Mesothelial cell of epicardium (in vitro differentiated cells): ENCODE data around the gene NR3C2. TPM values are rescaled to one million over a fixed set of nuclear protein-coding genes. Genes with fewer than 3 reads are reported as not detected.
"Not testable (repeated sequence)": the region's sequence is repeated elsewhere in the genome, so short reads cannot be mapped to it uniquely, and the experiment has no call there.

Source experiments
- DNase-seq, 2 experiments: peaks; one replicate each; pipeline ENCODE4 v3.0.0; 2021; ENCODE audit warnings: low spot score in 2 of 2; ENCODE audit not compliant: unreplicated experiment in 2 of 2
- H3K27ac Mint-ChIP-seq: 2 replicates; pipeline ENCODE4 v1.8.0; 2021; ENCODE audit warnings: mixed read lengths
- H3K27me3 Mint-ChIP-seq: 2 replicates; pipeline ENCODE4 v1.8.0; 2021; ENCODE audit warnings: low read depth, mixed read lengths
- H3K36me3 Mint-ChIP-seq: 2 replicates; pipeline ENCODE4 v1.8.0; 2021; ENCODE audit warnings: mixed read lengths
- H3K4me1 Mint-ChIP-seq: 2 replicates; pipeline ENCODE4 v1.8.0; 2021; ENCODE audit warnings: mixed read lengths
- H3K4me3 Mint-ChIP-seq: 2 replicates; pipeline ENCODE4 v1.8.0; 2021; ENCODE audit warnings: mild to moderate bottlenecking, moderate library complexity, mixed read lengths
- H3K9me3 Mint-ChIP-seq: 2 replicates; pipeline ENCODE4 v1.8.0; 2021; ENCODE audit warnings: mixed read lengths
- total RNA-seq: library from RNA; stranded (reverse); gene quantifications from 3 replicates; pipeline ENCODE4 v1.2.1, GENCODE V29; 2021
- TF ChIP-seq, protein P1 (sequence below): fragments of 200-600 bp; sonication (generic); IDR thresholded peaks from one replicate; pipeline ENCODE4 v1.5.0; 2021; ENCODE audit warnings: antibody characterized with exemption; ENCODE audit not compliant: unreplicated experiment

The NR3C2 gene
- total RNA-seq, 1 donor from 2014 or later, result 5.2 TPM

DNA sequence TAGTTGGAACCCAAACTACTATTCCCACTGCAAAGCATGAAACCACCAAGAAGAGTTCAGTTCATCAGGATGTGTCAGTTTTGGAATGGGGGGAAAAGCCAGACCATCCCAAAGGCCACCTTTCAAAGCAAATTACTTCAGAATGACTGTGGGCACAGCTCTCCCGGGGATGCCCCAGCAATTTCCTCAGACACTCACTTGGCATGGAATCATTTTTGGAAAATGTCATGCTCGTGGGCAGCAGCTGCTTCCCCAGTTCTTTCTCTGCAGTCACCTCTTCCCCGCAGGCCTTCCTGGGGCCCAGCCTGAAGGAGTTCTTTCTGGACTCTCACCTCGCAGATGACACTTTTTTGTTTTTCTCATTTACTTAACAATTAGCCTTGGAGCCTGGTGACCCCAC lies 350.3 kb downstream of the NR3C2 start:
- H3K36me3 Mint-ChIP-seq, result peaks cover 1% of the 10 kb centered on the region
- H3K4me1 Mint-ChIP-seq, result no peaks in the 10 kb centered on the region
- DNase-seq, result no peak
- H3K9me3 Mint-ChIP-seq, result peaks cover 13% of the 10 kb centered on the region
- no peaks in the 10 kb centered on the region for H3K27me3 Mint-ChIP-seq
- H3K27ac Mint-ChIP-seq, result no peak overlapping the region
- TF ChIP-seq, protein P1, sequence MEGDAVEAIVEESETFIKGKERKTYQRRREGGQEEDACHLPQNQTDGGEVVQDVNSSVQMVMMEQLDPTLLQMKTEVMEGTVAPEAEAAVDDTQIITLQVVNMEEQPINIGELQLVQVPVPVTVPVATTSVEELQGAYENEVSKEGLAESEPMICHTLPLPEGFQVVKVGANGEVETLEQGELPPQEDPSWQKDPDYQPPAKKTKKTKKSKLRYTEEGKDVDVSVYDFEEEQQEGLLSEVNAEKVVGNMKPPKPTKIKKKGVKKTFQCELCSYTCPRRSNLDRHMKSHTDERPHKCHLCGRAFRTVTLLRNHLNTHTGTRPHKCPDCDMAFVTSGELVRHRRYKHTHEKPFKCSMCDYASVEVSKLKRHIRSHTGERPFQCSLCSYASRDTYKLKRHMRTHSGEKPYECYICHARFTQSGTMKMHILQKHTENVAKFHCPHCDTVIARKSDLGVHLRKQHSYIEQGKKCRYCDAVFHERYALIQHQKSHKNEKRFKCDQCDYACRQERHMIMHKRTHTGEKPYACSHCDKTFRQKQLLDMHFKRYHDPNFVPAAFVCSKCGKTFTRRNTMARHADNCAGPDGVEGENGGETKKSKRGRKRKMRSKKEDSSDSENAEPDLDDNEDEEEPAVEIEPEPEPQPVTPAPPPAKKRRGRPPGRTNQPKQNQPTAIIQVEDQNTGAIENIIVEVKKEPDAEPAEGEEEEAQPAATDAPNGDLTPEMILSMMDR, result no peak
- H3K4me3 Mint-ChIP-seq, result no peak overlapping the region

GRCh38 chr4:148090503-148091476 lies 351.4 kb downstream of the NR3C2 start:
- H3K9me3 Mint-ChIP-seq, result peaks cover 22% of the 10 kb centered on the region

GRCh38 chr4:148090029-148090428 lies 352.2 kb downstream of the NR3C2 start:
- DNase-seq, result no peak
- TF ChIP-seq, protein P1, result no peak
- Mint-ChIP-seq H3K36me3 (peaks cover 10% of the 10 kb centered on the region), H3K4me3 (no peak overlapping the region), H3K9me3 (peaks cover 29% of the 10 kb centered on the region), H3K4me1 (no peaks in the 10 kb centered on the region), H3K27ac (no peak overlapping the region), H3K27me3 (no peaks in the 10 kb centered on the region)

More at GRCh38 chr4:148090503-148091476, 351.4 kb downstream of the NR3C2 start:
- Mint-ChIP-seq H3K4me3 (no peak overlapping the region), H3K27ac (no peak overlapping the region), H3K4me1 (no peaks in the 10 kb centered on the region), H3K27me3 (no peaks in the 10 kb centered on the region), H3K36me3 (peaks cover 4% of the 10 kb centered on the region)
- DNase-seq, result no peak
- TF ChIP-seq, protein P1, result no peak

DNA sequence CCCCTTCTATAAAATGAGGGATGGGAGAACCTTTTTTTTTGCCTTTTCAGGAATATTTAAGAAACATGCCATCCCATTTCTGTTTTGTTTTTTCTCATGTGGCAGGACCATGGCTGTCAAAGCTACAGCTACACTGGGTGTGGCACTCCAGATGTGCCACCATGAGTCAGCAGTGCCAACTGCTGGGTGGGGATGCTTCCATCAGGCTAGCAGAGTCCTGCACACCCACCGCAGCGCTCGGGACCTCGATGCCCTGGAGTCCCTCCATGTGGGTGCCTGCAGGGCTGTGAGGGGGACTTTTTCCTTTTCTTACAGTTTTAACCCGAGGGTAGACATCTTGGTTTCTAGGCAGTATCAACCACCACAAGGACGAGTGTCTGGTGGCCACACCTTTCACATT lies 352.6 kb downstream of the NR3C2 start:
- Mint-ChIP-seq H3K27ac (no peak overlapping the region), H3K36me3 (peaks cover 11% of the 10 kb centered on the region), H3K4me1 (no peaks in the 10 kb centered on the region), H3K9me3 (peaks cover 33% of the 10 kb centered on the region), H3K4me3 (no peak overlapping the region), H3K27me3 (no peaks in the 10 kb centered on the region)
- TF ChIP-seq, protein P1, result no peak
- DNase-seq, result no peak

GRCh38 chr4:148083073-148083472 lies 359.1 kb downstream of the NR3C2 start:
- not testable (repeated sequence) for H3K4me3 Mint-ChIP-seq, H3K27me3 Mint-ChIP-seq, DNase-seq, H3K27ac Mint-ChIP-seq, H3K4me1 Mint-ChIP-seq
- Mint-ChIP-seq H3K36me3 (peaks cover 52% of the 10 kb centered on the region), H3K9me3 (peaks cover 48% of the 10 kb centered on the region)

- no peak for DNase-seq
- H3K9me3 Mint-ChIP-seq, result peaks cover 35% of the 10 kb centered on the region
- H3K36me3 Mint-ChIP-seq, result peaks cover 59% of the 10 kb centered on the region
- no peak overlapping the region for H3K27ac Mint-ChIP-seq
- no peak overlapping the region for H3K4me3 Mint-ChIP-seq
- TF ChIP-seq, protein P1, result no peak
- H3K4me1 Mint-ChIP-seq, result no peaks in the 10 kb centered on the region
- H3K27me3 Mint-ChIP-seq, result no peaks in the 10 kb centered on the region
Measured at GRCh38 chr4:148081745-148082144, 360.5 kb downstream of the NR3C2 start.
